SU-DHL-6 (cell line): ENCODE results near the gene TSHZ2.

Experiments
- CTCF ChIP-seq: fragments of 200-600 bp; sonication (generic); IDR thresholded peaks from one replicate; pipeline ENCODE4 v1.5.1; 2017; ENCODE audit warnings: antibody characterized with exemption, mild to moderate bottlenecking, low read length, moderate library complexity; ENCODE audit not compliant: insufficient read depth, poor library complexity, severe bottlenecking
- EZH2phosphoT487 ChIP-seq: fragments of 200-600 bp; sonication (generic), shearing (Covaris generic); conservative IDR thresholded peaks from 2 replicates; pipeline ENCODE4 v1.6.1; 2018; ENCODE audit warnings: mild to moderate bottlenecking, antibody characterized with exemption, low read length, moderate library complexity, mixed read lengths

GRCh38 chr20:53116733-53117132 is 144.6 kb downstream of the TSHZ2 start:
- TF ChIP-seq CTCF = no peak
- TF ChIP-seq EZH2phosphoT487 = no peak
